DMS153 treated with DMSO at 0.1 percent for 48 hours (cell line): ENCODE results near the gene CCDC138.

ENCODE experiments used
- DNase-seq: peaks from one replicate; lab custom pipeline; 2025; ENCODE audit not compliant: unreplicated experiment; lab: John Stamatoyannopoulos, UW

Gene CCDC138

GRCh38 chr2:108916122-108916795 is 129.7 kb downstream of the CCDC138 start:
- DNase-seq = no peak

- no peak for DNase-seq
Measured at GRCh38 chr2:108916796-108917421, 130.3 kb downstream of the CCDC138 start.

DNA sequence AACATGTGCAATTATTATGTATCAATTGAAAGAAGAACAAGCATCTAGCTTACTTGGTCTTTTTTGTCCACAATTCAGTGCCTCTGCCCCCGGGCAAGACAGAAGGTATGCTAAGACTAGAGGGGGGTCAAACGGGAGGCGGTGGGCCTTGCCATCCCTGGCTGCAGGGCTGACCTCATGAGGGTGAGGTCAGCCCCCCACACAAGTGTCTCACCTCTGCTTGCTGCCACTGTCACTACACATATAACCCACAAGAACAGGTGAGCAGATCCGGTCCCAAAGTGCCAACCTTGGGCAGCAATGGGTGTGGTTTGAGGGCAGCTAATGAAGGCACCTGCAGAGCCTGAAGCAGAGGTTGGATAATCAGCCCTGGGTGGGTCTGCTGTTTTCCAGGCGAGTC is 131.0 kb downstream of the CCDC138 start:
- DNase-seq = no peak

GRCh38 chr2:108918156-108918874 is 131.7 kb downstream of the CCDC138 start:
- no peak for DNase-seq

- DNase-seq = no peak
Measured at GRCh38 chr2:108918941-108919341, 132.4 kb downstream of the CCDC138 start.

GRCh38 chr2:108919571-108920373 is 133.2 kb downstream of the CCDC138 start:
- DNase-seq = no peak

DNA sequence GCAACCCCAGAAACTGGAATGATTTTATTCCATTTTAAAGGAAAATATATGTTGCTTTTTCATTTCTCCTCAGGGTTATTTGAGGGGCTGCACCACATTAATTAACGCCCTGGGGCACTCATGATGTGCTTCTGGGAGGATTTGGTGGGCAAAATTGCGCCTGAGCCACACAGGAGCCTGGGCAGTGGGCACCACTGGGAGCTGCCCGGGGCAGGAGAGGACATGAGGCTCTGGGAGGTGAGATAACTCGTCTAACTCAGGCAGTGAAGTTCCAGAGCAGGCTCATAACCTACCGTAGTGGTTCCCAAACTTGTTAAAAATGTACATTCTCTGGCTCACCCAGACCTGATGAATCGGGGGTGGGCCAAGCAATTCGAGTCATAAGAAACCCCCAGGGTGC is 134.1 kb downstream of the CCDC138 start:
- no peak for DNase-seq

GRCh38 chr2:108921096-108922030 is 134.8 kb downstream of the CCDC138 start:
- no peak for DNase-seq

DNA sequence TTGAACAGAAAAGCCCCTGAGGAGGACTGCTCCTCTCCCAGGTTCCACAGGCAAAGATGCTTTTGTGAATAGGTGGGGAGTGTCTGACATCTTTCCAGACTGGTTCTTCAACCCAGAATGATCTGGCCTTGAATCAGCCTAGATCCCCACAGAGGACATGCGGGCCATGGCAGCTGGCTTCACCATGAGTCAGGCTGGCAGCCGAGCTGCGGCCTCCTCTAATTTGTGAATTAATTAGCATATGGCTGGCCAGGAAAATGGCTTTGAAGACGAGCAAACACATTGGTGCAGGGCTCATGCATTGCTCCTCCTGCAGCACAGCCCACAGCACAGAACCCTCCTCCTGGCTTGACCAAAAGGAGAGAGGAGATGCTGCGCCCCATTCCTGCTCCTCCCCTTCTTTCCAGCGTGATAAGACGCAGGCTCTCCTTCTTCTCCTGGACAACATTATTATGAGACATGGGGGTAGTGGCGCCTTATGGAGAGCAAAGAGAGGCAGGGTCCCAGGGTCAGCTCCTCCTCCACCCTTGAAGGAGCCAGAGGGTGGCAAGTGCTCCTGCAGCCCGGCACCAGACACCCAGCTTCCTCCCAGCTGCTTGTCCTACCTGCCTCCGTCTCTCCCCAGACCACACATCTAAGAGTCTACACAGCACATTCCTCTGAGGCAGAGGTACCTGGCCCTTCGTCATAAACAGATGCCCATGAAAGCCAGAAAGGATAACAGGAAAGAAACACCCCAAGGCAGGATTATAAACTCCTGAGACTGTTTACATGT is 135.8 kb downstream of the CCDC138 start:
- no peak for DNase-seq

DNA sequence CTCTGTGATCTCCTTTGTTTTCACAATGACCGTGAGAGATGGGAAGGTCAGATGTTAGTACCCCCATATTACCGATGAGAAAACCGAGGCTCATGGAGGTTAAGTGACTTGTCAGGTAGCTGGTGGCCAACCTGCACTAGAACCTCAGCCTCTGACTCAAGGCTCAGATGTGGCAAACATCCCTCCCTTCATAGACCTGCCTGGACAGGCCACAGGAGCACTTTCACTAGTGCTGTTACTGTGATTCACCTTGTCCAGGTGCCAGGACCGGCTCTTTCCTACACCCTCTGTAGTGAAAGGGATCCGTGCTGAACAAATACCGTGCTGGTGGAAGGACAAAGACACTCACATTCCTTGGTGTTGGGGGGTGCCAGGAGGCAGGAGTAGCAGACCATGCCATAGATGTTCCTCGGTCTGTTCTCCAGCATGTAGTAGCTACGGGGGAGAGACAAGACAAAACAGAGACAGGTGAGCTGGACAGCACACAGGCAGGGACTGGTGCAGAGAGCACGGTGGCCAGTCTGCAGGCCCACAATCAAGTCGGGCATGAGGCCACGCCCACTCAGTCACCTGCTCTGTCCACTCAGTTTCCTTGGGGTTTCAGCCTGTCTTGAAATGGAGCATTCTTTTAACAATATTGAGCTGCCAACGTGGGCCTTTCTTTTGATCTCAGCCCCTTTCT is 136.6 kb downstream of the CCDC138 start:
- DNase-seq = no peak

DNA sequence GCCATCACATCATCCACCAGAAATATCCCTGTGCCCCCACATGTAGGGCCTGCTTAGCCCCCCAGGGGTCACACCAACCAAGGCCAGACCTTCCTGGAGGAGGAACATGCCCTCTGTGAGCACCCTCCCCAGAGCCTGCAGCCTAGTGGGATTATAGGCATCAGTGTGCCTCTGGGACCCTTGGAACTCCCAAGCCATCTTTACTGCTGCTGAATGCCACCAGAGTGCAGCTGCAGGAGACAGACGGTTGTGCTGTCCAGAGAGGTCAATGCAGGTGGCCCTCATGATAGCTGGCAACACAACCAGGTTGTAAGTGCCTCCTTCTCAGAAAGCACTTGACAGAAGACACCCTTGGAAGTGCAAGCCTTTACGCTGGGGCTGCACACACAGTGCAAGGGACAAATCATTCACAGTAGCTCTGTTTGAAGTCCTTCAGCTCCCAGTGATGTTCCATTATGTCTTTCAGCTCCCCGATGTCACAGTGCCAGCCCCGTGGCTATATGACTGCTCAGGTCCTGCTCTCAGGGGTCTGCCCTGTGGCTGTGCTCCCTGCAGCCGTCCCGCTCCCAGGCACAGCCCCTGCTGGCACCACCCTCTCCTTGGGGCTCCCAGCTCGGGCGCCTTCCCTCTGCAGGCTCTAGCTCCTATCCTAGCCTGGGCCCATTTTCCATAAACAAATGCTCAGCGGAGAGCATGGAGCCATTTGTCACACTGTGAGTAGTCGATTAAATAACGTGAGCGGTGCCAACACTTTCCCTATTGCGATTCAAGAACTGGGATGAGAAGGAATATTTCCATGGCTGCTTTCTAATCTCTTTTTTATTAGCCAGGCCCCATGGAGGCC is 137.4 kb downstream of the CCDC138 start:
- no peak for DNase-seq

DNA sequence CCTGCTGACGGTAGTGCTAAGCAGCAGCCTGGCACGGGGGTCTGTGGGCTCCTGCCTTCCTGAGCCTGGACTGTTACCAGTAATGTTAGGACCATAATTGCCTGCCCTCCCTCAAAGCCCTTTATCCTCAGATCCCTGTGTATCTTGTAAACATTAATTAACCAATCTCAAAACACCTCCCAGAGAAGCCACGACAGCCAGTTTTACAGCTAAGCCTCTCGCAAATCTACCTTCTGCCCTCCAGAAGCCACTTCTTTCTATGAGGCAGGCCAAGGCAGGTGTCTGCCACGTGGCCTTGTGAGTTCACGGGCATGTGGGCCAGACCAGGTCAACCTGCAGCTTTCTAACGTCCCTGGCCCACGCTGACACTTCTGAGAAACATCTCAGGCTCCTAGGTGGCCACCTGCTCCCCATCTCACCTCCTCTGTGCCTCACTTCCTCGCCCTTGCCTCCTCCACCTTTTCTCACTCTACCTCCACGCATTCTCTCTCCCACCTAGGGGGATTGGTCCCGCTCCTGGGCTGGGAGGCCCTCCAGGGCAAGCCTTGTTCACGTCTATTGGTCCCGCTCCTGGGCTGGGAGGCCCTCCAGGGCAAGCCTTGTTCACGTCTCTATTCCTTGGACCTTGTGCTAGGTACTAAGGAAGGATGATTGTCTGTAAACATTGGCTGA is 138.1 kb downstream of the CCDC138 start:
- DNase-seq = no peak

DNA sequence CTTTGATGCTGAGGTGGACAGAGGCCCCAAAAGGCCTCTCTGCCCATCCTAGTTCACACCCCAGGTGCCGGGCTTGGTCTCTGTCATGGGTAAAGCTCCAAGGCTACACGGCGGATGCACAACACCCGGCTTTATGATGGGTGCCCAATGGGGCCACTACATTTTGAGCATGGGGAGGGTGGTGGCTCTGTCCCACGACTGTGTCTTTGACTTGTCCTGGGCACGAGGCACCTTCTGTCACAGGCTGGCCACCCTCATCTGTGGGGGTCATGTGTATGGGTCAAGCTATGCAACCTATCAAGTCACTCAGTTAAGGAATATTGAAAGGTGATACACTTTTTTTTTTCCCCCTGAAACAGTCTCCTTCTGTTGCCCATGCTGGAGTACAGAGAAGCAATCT is 138.7 kb downstream of the CCDC138 start:
- DNase-seq = no peak

- DNase-seq = no peak
Measured at GRCh38 chr2:108925735-108926134, 139.2 kb downstream of the CCDC138 start.
